Mesendoderm (in vitro differentiated cells): ENCODE measurements around the gene CTSE.

Experiments
- DNase-seq: peaks from one replicate; pipeline ENCODE4 v3.0.0; 2013
- H2AK5ac ChIP-seq: 2 replicates; pipeline ENCODE4 v1.6.1; 2013; ENCODE audit warnings: low read length, inconsistent platforms
- H2BK120ac ChIP-seq: 2 replicates; pipeline ENCODE4 v1.6.1; 2013; ENCODE audit warnings: low read depth, mild to moderate bottlenecking, low read length, moderate library complexity, mixed read lengths
- H2BK15ac ChIP-seq: replicated peaks from 2 replicates; pipeline ENCODE4 v1.6.1; 2013; ENCODE audit warnings: low read depth, mild to moderate bottlenecking, moderate library complexity
- H2BK5ac ChIP-seq: 2 replicates; pipeline ENCODE4 v1.6.1; 2013; ENCODE audit warnings: low read length, inconsistent platforms
- H3K18ac ChIP-seq: 2 replicates; pipeline ENCODE4 v1.6.1; 2013; ENCODE audit warnings: mild to moderate bottlenecking, low read length, mixed read lengths
- H3K23ac ChIP-seq: one replicate; pipeline ENCODE4 v1.6.1; 2013; ENCODE audit warnings: low read length
- H3K27ac ChIP-seq: 2 replicates; pipeline ENCODE4 v1.5.1; 2013; ENCODE audit warnings: low read depth, mild to moderate bottlenecking, inconsistent platforms, low read length, moderate library complexity
- H3K27me3 ChIP-seq: 2 replicates; pipeline ENCODE4 v1.6.1; 2013; ENCODE audit warnings: low read length, control low read depth, mild to moderate bottlenecking, inconsistent platforms; ENCODE audit not compliant: insufficient read depth, poor library complexity
- H3K36me3 ChIP-seq: 2 replicates; pipeline ENCODE4 v1.6.1; 2013; ENCODE audit warnings: low read length, inconsistent platforms; ENCODE audit not compliant: control insufficient read depth, insufficient read depth
- H3K4ac ChIP-seq: one replicate; pipeline ENCODE4 v1.6.1; 2013; ENCODE audit warnings: low read depth, mild to moderate bottlenecking, low read length, moderate library complexity
- H3K4me1 ChIP-seq: 2 replicates; pipeline ENCODE4 v1.6.1; 2013; ENCODE audit warnings: low read depth, low read length, inconsistent platforms; ENCODE audit not compliant: control insufficient read depth
- H3K4me2 ChIP-seq: 2 replicates; pipeline ENCODE4 v1.6.1; 2013; ENCODE audit warnings: low read length
- H3K4me3 ChIP-seq: 2 replicates; pipeline ENCODE4 v1.5.1; 2013; ENCODE audit warnings: mild to moderate bottlenecking, low read length
- H3K56ac ChIP-seq: one replicate; pipeline ENCODE4 v1.6.1; 2013; ENCODE audit warnings: low read length
- H3K79me1 ChIP-seq: 2 replicates; pipeline ENCODE4 v1.6.1; 2013; ENCODE audit warnings: low read length, inconsistent platforms
- H3K79me2 ChIP-seq: 2 replicates; pipeline ENCODE4 v1.6.1; 2013; ENCODE audit warnings: mild to moderate bottlenecking, low read length; ENCODE audit not compliant: control insufficient read depth, insufficient read depth
- H3K9ac ChIP-seq: 2 replicates; pipeline ENCODE4 v1.6.1; 2013; ENCODE audit warnings: low read length, inconsistent platforms
- H4K5ac ChIP-seq: one replicate; pipeline ENCODE4 v1.6.1; 2013; ENCODE audit warnings: low read length
- H4K8ac ChIP-seq: one replicate; pipeline ENCODE4 v1.6.1; 2013; ENCODE audit warnings: low read depth, mild to moderate bottlenecking, control low read depth, low read length, moderate library complexity
- WGBS: extraction: QIAGEN DNeasy Blood & Tissue Kit; methylation state at CpG from one replicate; pipeline ENCODE4 v1.1.7; 2013; ENCODE audit warnings: low lambda C conversion rate, missing lambda C conversion rate; ENCODE audit not compliant: insufficient coverage; ENCODE audit errors: extremely low coverage; 5-methylcytosine and 5-hydroxymethylcytosine counted together

The CTSE gene

DNA sequence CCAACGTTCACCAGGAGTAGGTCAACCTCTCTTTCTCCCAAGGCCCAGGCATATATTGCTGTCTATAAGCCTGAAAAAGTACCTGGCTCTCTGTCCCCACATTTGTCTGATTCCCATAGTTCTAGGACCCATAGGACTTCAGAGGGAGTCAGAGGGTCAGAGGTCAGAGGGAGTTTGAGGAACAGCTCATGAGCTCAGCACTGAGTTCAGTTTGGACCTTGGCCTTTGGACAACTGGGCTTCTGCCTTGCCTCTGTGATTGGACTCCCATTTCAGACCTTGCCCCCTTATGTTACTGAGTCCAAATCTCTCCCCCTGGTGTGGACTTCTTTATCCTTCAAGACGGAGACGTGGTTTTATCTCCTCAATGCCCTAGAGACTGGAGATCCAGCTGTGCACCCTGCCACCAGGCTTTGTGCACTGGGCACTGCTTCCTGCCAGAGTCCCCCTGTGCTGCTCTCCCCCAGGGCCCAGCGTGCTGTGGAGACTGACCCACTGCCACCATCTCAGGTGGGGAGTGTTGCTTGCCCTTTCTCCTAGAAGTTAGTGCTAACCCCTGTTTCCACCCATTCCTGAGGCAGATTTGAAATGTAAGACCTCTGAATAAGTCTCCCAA lies 3.2 kb downstream of the CTSE start:
- Histone ChIP-seq H2BK120ac (no peak overlapping the region), H3K4ac (no peak overlapping the region), H3K36me3 (no peaks in the 10 kb centered on the region), H3K4me1 (no peaks in the 10 kb centered on the region), H4K5ac (no peak overlapping the region), H3K56ac (no peak overlapping the region), H3K4me3 (no peak overlapping the region), H4K8ac (no peak overlapping the region), H3K9ac (no peak overlapping the region), H3K79me2 (no peaks in the 10 kb centered on the region), H3K27me3 (no peaks in the 10 kb centered on the region), H3K18ac (no peak overlapping the region), H2AK5ac (no peak overlapping the region), H3K23ac (no peak overlapping the region), H3K79me1 (no peaks in the 10 kb centered on the region), H2BK15ac (no peak overlapping the region), H3K4me2 (no peak overlapping the region), H3K27ac (no peak overlapping the region), H2BK5ac (no peak overlapping the region)
- WGBS: no CpG with 5 or more reads among the region's 4 CpGs
- no peak for DNase-seq

DNA sequence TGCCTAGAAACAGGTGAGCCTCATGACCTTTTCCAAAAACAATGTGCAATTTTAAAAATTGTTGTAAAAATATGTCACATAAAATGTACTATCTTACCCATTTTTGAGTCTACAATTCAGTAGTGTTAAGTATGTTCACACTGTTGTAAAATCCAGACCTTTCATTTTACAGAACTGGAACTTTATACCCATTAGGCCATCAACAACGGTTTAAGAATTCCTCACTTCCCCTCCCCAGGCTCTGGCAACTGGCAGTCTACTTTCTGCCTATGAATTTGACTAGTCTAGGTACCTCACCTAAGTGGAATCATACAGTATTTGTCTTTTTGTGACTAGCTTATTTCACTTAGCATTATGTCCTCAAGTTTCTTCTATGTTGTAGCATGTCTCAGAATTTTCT lies 8.6 kb downstream of the CTSE start:
- H3K79me1 ChIP-seq: no peaks in the 10 kb centered on the region
- no peak overlapping the region for H3K18ac ChIP-seq
- no peak overlapping the region for H2BK120ac ChIP-seq
- H3K4ac ChIP-seq: no peak overlapping the region
- H3K4me3 ChIP-seq: no peak overlapping the region
- no peak overlapping the region for H2AK5ac ChIP-seq
- H3K79me2 ChIP-seq: no peaks in the 10 kb centered on the region
- no peak overlapping the region for H4K8ac ChIP-seq
- DNase-seq: no peak
- H3K56ac ChIP-seq: no peak overlapping the region
- WGBS: no CpG with 5 or more reads among the region's 1 CpG
- H4K5ac ChIP-seq: no peak overlapping the region
- H3K9ac ChIP-seq: no peak overlapping the region
- no peak overlapping the region for H3K23ac ChIP-seq
- no peak overlapping the region for H3K4me2 ChIP-seq
- no peaks in the 10 kb centered on the region for H3K36me3 ChIP-seq
- no peak overlapping the region for H2BK5ac ChIP-seq
- H2BK15ac ChIP-seq: no peak overlapping the region
- H3K4me1 ChIP-seq: no peaks in the 10 kb centered on the region
- H3K27me3 ChIP-seq: no peaks in the 10 kb centered on the region
- H3K27ac ChIP-seq: no peak overlapping the region

DNA sequence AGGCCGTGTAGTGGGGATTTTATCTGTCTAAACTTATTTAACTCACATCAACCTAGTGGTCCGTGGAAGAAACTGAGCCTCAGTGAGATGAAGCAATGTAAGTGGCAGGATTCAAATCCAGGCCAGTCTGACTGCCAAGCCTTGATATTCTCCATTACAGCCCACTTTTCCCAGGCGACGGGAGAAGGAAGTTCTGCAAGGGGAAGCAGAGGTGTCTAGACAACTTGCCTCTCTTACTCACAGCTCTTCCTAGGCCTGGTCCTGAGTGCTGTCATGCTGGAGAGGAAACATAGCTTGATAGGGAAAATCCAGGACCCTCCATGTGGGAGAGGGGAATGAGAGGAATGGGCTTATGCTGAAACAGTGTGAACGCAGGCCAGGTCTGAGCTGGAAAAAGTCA lies 9.1 kb downstream of the CTSE start:
- Histone ChIP-seq H2BK120ac (no peak overlapping the region), H4K8ac (no peak overlapping the region), H3K4me1 (no peaks in the 10 kb centered on the region), H3K56ac (no peak overlapping the region), H3K9ac (no peak overlapping the region), H3K36me3 (no peaks in the 10 kb centered on the region), H2AK5ac (no peak overlapping the region), H3K23ac (no peak overlapping the region), H3K4ac (no peak overlapping the region), H3K4me3 (no peak overlapping the region), H3K79me1 (no peaks in the 10 kb centered on the region), H3K18ac (no peak overlapping the region), H2BK5ac (no peak overlapping the region), H3K27ac (no peak overlapping the region), H3K4me2 (no peak overlapping the region), H3K79me2 (no peaks in the 10 kb centered on the region), H2BK15ac (no peak overlapping the region), H3K27me3 (no peaks in the 10 kb centered on the region), H4K5ac (no peak overlapping the region)
- no peak for DNase-seq
- no CpG with 5 or more reads among the region's 5 CpGs for whole genome bisulfite sequencing

DNA sequence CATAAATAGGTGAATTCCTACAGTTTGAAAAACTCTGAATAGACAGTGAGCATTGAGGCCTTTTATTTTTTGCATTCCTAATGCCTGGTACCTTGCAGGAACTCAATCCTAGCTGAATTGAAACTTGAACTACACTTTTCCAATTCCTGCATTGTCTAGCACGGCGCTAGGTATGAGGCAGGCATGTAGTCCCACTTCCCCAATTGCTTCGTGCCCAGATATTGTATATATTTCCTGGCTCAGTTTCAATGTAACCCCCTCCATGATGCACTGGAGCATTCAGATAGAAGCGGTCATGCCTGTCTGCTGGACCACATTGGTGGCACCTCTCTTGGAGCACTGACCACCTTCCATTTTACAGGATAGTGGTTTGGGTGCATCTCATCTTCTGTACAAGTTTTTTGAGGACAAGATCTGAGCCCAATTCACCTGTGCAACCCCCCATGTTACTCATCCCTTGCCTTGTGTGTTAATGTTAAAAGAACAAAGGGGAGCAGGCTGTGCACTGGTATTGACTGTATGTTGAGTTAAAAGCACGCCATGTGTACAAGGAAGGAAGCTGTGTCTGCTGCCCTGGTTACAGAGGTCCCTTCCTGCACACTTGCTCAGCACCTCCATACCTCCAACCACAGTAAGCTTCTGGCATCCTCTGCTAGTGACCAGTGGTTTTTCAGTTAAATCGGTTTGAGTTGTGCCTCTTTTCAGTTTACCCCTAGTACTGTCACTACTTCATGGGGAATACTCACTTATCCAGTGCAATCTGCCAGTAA lies 10.5 kb downstream of the CTSE start:
- H3K9ac ChIP-seq: no peak overlapping the region
- no peaks in the 10 kb centered on the region for H3K27me3 ChIP-seq
- no peak overlapping the region for H3K18ac ChIP-seq
- WGBS: no CpG with 5 or more reads among the region's 6 CpGs
- no peaks in the 10 kb centered on the region for H3K36me3 ChIP-seq
- H2BK15ac ChIP-seq: no peak overlapping the region
- H3K4me2 ChIP-seq: no peak overlapping the region
- no peak overlapping the region for H2BK120ac ChIP-seq
- no peak overlapping the region for H3K4me3 ChIP-seq
- H4K8ac ChIP-seq: no peak overlapping the region
- DNase-seq: no peak
- no peak overlapping the region for H3K56ac ChIP-seq
- H3K27ac ChIP-seq: no peak overlapping the region
- H2AK5ac ChIP-seq: no peak overlapping the region
- no peak overlapping the region for H3K23ac ChIP-seq
- no peaks in the 10 kb centered on the region for H3K79me1 ChIP-seq
- no peak overlapping the region for H4K5ac ChIP-seq
- H2BK5ac ChIP-seq: no peak overlapping the region
- H3K79me2 ChIP-seq: no peaks in the 10 kb centered on the region
- no peak overlapping the region for H3K4ac ChIP-seq
- H3K4me1 ChIP-seq: no peaks in the 10 kb centered on the region

DNA sequence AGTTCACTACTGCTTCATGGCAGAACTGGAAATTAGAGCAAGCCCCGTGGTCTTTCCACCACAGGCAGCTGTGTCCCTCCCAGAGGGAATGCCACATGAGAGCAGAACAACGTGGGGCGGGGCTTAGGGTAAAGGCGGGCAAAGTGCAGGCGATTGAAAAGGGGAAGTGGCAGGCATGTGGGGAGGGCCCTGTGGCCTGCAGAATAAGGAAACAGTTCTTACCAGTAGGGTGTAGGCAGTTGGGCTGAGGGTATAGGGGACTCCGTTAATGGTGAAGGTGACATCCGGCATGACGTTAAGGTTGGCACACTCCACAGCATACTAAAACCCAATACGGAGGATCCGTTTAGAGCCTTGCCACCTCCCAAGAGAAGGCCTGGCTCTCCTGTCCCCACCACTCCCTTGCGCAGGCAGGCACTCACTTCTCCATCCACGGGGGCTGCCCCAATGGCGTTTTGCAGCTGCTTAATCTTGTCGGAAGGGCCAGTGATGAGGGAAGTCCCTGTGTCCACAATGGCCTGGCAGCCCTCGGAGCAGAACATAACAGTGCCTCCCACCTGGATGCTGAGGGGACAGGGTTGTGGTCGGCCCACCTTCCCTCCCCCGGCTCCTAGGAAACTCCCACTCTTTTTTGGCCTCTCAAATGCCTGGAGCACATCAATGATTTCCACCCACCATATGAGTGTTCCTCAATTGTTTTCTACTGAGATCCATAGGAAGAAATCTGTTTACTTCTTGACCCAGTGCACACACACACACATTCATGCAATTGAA lies 11.4 kb downstream of the CTSE start:
- no peaks in the 10 kb centered on the region for H3K27me3 ChIP-seq
- H3K36me3 ChIP-seq: no peaks in the 10 kb centered on the region
- H2BK120ac ChIP-seq: no peak overlapping the region
- H3K4me1 ChIP-seq: no peaks in the 10 kb centered on the region
- no peak overlapping the region for H3K9ac ChIP-seq
- no peaks in the 10 kb centered on the region for H3K79me1 ChIP-seq
- H3K56ac ChIP-seq: no peak overlapping the region
- no peak overlapping the region for H3K4me2 ChIP-seq
- H3K18ac ChIP-seq: no peak overlapping the region
- WGBS: no CpG with 5 or more reads among the region's 17 CpGs
- DNase-seq: no peak
- H3K23ac ChIP-seq: no peak overlapping the region
- no peak overlapping the region for H4K5ac ChIP-seq
- H3K79me2 ChIP-seq: no peaks in the 10 kb centered on the region
- H3K4ac ChIP-seq: no peak overlapping the region
- H3K4me3 ChIP-seq: no peak overlapping the region
- H2BK5ac ChIP-seq: no peak overlapping the region
- H4K8ac ChIP-seq: no peak overlapping the region
- H3K27ac ChIP-seq: no peak overlapping the region
- no peak overlapping the region for H2AK5ac ChIP-seq
- no peak overlapping the region for H2BK15ac ChIP-seq
